GM23338 (cell line): ENCODE data around the gene KCNMA1.

Experiments used
- CREB1 ChIP-seq: fragments of 250-450 bp; sonication (Bioruptor Pico); IDR thresholded peaks from 2 replicates; pipeline ENCODE4 v1.5.0; 2020; ENCODE audit warnings: low read depth, mild to moderate bottlenecking, moderate library complexity
- EZH2 ChIP-seq: fragments of 200-600 bp; sonication (generic); IDR thresholded peaks from one replicate; pipeline ENCODE4 v1.8.0; 2017; ENCODE audit warnings: antibody characterized with exemption, mild to moderate bottlenecking, low read depth; ENCODE audit not compliant: unreplicated experiment
- EZH2phosphoT487 ChIP-seq: fragments of 200-600 bp; sonication (generic); IDR thresholded peaks from one replicate; pipeline ENCODE4 v1.8.1; 2018; ENCODE audit warnings: antibody characterized with exemption; ENCODE audit not compliant: unreplicated experiment
- POLR2AphosphoS5 ChIP-seq: IDR thresholded peaks from 2 replicates; pipeline ENCODE4 v1.6.1; 2016; ENCODE audit warnings: antibody characterized with exemption, low read depth
- TF ChIP-seq, protein P1 (sequence below), 2 experiments: fragments of 200-600 bp in 1 of 2; sonication (generic) in 1 of 2; conservative IDR thresholded peaks; 2 replicates each; pipeline versions ENCODE4 v1.5.1 to v1.6.1; 2016 to 2017; ENCODE audit warnings: antibody characterized with exemption in 2 of 2, low read depth in 2 of 2, mild to moderate bottlenecking in 2 of 2, moderate library complexity in 1 of 2
- TF ChIP-seq, protein P2 (sequence below): IDR thresholded peaks from one replicate; pipeline ENCODE4 v1.6.1; 2018; ENCODE audit warnings: antibody characterized with exemption; ENCODE audit not compliant: unreplicated experiment
- TF ChIP-seq, protein P3 (sequence below): IDR thresholded peaks from 2 replicates; pipeline ENCODE4 v1.6.1; 2016; ENCODE audit warnings: antibody characterized with exemption

DNA sequence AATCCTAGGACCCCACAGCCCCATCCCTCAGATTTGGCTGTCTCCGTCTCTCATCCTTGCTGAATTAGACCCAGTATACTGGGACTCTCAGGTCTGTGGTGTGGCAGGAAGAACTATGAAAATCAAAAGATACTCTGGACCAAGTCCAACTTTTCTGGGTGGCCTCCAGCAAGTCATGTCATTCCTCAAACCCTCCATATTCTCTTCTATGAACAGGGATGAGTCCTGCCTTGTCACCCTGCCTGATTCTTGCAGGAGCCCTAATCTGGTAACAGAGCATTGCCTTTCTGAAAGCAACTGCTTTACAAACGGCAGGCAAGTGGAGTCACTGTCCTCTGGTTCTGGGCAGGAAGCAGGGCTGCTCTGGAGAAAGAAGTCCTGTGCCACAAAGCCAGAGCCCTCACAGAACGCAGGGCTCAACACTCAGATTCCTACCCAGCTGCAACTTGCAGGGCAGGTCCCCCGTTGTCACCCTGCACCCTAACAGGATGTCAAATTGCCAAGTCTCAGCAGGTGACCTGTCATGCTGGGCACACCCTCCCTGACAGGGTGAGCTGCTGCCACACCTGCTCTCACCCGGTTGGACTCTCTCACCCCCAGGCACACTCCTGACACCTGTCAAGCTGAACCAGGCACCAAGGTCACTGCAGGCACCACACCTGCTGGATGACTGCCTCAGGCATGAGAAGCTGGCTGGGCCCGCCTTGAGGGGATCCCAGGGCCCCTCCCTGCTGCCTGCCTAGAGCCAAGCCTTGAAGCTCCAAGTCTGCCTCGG, 227.7 kb downstream of the KCNMA1 start:
- TF ChIP-seq, protein P1, sequence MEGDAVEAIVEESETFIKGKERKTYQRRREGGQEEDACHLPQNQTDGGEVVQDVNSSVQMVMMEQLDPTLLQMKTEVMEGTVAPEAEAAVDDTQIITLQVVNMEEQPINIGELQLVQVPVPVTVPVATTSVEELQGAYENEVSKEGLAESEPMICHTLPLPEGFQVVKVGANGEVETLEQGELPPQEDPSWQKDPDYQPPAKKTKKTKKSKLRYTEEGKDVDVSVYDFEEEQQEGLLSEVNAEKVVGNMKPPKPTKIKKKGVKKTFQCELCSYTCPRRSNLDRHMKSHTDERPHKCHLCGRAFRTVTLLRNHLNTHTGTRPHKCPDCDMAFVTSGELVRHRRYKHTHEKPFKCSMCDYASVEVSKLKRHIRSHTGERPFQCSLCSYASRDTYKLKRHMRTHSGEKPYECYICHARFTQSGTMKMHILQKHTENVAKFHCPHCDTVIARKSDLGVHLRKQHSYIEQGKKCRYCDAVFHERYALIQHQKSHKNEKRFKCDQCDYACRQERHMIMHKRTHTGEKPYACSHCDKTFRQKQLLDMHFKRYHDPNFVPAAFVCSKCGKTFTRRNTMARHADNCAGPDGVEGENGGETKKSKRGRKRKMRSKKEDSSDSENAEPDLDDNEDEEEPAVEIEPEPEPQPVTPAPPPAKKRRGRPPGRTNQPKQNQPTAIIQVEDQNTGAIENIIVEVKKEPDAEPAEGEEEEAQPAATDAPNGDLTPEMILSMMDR (conservative IDR thresholded peaks at IDR 0.05; ENCODE audit: low read depth in 2 of 2) = no peak
- TF ChIP-seq EZH2 (no peak), POLR2AphosphoS5 (no peak), EZH2phosphoT487 (no peak), CREB1 (CRISPR knock-in tag) (no peak)
- TF ChIP-seq, protein P2, sequence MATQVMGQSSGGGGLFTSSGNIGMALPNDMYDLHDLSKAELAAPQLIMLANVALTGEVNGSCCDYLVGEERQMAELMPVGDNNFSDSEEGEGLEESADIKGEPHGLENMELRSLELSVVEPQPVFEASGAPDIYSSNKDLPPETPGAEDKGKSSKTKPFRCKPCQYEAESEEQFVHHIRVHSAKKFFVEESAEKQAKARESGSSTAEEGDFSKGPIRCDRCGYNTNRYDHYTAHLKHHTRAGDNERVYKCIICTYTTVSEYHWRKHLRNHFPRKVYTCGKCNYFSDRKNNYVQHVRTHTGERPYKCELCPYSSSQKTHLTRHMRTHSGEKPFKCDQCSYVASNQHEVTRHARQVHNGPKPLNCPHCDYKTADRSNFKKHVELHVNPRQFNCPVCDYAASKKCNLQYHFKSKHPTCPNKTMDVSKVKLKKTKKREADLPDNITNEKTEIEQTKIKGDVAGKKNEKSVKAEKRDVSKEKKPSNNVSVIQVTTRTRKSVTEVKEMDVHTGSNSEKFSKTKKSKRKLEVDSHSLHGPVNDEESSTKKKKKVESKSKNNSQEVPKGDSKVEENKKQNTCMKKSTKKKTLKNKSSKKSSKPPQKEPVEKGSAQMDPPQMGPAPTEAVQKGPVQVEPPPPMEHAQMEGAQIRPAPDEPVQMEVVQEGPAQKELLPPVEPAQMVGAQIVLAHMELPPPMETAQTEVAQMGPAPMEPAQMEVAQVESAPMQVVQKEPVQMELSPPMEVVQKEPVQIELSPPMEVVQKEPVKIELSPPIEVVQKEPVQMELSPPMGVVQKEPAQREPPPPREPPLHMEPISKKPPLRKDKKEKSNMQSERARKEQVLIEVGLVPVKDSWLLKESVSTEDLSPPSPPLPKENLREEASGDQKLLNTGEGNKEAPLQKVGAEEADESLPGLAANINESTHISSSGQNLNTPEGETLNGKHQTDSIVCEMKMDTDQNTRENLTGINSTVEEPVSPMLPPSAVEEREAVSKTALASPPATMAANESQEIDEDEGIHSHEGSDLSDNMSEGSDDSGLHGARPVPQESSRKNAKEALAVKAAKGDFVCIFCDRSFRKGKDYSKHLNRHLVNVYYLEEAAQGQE = no peak
- TF ChIP-seq, protein P3, sequence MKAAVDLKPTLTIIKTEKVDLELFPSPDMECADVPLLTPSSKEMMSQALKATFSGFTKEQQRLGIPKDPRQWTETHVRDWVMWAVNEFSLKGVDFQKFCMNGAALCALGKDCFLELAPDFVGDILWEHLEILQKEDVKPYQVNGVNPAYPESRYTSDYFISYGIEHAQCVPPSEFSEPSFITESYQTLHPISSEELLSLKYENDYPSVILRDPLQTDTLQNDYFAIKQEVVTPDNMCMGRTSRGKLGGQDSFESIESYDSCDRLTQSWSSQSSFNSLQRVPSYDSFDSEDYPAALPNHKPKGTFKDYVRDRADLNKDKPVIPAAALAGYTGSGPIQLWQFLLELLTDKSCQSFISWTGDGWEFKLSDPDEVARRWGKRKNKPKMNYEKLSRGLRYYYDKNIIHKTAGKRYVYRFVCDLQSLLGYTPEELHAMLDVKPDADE = no peak
